IPS-18a (cell line): ENCODE results near the gene GLRX2.

Source experiments
- H3K27ac ChIP-seq: one replicate; pipeline ENCODE4 v1.5.1; 2013; ENCODE audit warnings: low read length
- H3K27me3 ChIP-seq: one replicate; pipeline ENCODE4 v1.6.1; 2013; ENCODE audit warnings: mild to moderate bottlenecking, low read length; ENCODE audit not compliant: control insufficient read depth, insufficient read depth
- H3K36me3 ChIP-seq: one replicate; pipeline ENCODE4 v1.6.1; 2013; ENCODE audit warnings: low read depth, low read length; ENCODE audit not compliant: control insufficient read depth
- H3K4me1 ChIP-seq: one replicate; pipeline ENCODE4 v1.6.1; 2013; ENCODE audit warnings: low read depth, low read length; ENCODE audit not compliant: control insufficient read depth
- H3K4me3 ChIP-seq: one replicate; pipeline ENCODE4 v1.5.1; 2013; ENCODE audit warnings: low read length
- H3K9ac ChIP-seq: one replicate; pipeline ENCODE4 v1.6.1; 2013; ENCODE audit warnings: mild to moderate bottlenecking, low read length, moderate library complexity
- H3K9me3 ChIP-seq: one replicate; pipeline ENCODE4 v1.6.1; 2013; ENCODE audit warnings: low read depth, low read length; ENCODE audit not compliant: control insufficient read depth

GLRX2 gene

GRCh38 chr1:193110864-193111263 lies 5.7 kb upstream of the GLRX2 start:
- H3K27ac ChIP-seq = no peak overlapping the region
- H3K4me1 ChIP-seq = peaks cover 12% of the 10 kb centered on the region

DNA sequence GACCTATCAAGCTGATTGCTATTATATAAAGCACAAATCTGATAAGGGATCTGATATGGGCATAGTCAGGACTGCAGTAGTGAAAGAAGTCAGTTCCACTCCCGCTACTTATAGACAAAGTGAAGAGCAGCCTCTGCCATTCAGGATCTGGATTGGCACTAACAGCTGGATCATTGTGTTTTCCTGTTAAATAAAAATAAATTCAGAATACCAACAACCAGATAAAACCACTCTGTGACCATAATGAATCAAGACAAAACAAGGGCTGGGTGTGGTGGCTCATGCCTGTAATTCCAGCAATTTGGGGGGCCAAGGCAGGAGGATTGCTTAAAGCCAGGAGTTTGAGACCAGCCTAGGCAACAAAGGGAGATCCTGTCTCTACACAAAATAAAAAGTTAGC lies 5.0 kb upstream of the GLRX2 start:
- Histone ChIP-seq H3K27ac (no peak overlapping the region), H3K36me3 (no peaks in the 10 kb centered on the region), H3K9ac (no peak overlapping the region), H3K9me3 (no peaks in the 10 kb centered on the region), H3K4me3 (no peak overlapping the region), H3K4me1 (peaks cover 12% of the 10 kb centered on the region), H3K27me3 (no peaks in the 10 kb centered on the region)

More at GRCh38 chr1:193110864-193111263, 5.7 kb upstream of the GLRX2 start:
- H3K9ac ChIP-seq = no peak overlapping the region
- H3K36me3 ChIP-seq = no peaks in the 10 kb centered on the region
- H3K4me3 ChIP-seq = no peak overlapping the region
- H3K27me3 ChIP-seq = no peaks in the 10 kb centered on the region
- H3K9me3 ChIP-seq = no peaks in the 10 kb centered on the region

DNA sequence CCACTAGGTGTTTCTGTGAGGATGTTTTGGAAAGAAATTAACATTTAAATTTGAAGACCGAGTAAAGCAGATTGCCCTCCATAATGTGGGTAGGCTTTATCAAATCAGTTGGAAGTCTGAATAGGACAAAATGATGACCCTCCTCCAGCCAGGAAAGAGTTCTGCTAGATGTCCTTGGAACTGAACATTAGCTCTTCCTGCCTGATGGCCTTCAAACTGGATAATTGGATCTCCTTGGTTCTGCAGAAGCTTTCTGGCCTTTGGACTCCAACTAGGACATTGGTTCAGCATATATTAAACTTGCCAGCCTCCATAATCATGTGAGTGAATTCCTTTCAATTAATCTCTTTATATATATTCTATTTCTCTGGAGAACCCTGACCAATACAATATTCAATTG lies 4.4 kb upstream of the GLRX2 start:
- no peaks in the 10 kb centered on the region for H3K36me3 ChIP-seq
- no peaks in the 10 kb centered on the region for H3K9me3 ChIP-seq
- H3K9ac ChIP-seq = no peak overlapping the region
- H3K4me3 ChIP-seq = no peak overlapping the region
- H3K27ac ChIP-seq = no peak overlapping the region
- H3K27me3 ChIP-seq = no peaks in the 10 kb centered on the region
- peaks cover 12% of the 10 kb centered on the region for H3K4me1 ChIP-seq

DNA sequence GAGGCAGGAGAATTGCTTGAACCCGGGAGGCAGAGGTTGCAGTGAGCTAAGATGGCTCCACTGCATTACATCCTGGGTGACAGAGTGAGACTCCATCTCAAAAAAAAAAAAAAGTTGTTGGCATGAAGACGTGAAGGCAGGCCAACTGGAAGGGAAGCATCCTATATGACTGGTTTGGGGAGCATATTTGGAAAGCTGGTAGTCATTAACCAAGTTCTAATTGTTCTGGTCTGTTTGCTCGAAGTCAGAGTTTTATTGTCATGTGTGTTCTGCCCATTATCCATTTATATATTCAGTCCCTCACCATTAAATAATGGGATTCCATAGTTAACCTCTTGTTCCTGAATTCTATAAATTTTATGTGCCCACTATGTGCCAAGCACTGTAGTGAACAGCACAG lies 3.3 kb upstream of the GLRX2 start:
- Histone ChIP-seq H3K4me3 (no peak overlapping the region), H3K9ac (no peak overlapping the region), H3K36me3 (no peaks in the 10 kb centered on the region), H3K27me3 (peaks cover 11% of the 10 kb centered on the region), H3K4me1 (peaks cover 5% of the 10 kb centered on the region), H3K9me3 (no peaks in the 10 kb centered on the region), H3K27ac (no peak overlapping the region)

GRCh38 chr1:193105821-193106177 lies 585 bp upstream of the GLRX2 start:
- Histone ChIP-seq H3K27ac (peak overlapping the region; percentile 67), H3K9ac (peak overlapping the region; percentile 63), H3K36me3 (no peaks in the 10 kb centered on the region), H3K4me3 (peak overlapping the region; percentile 90), H3K4me1 (no peaks in the 10 kb centered on the region), H3K27me3 (peaks cover 16% of the 10 kb centered on the region), H3K9me3 (no peaks in the 10 kb centered on the region)

- Histone ChIP-seq H3K9ac (peak overlapping the region; percentile 63), H3K4me1 (no peaks in the 10 kb centered on the region), H3K4me3 (peak overlapping the region; percentile 90), H3K27ac (no peak overlapping the region), H3K9me3 (no peaks in the 10 kb centered on the region), H3K36me3 (no peaks in the 10 kb centered on the region), H3K27me3 (peaks cover 16% of the 10 kb centered on the region)
These were observed 710 bp downstream of the GLRX2 start for GRCh38 chr1:193104502-193104906.

DNA sequence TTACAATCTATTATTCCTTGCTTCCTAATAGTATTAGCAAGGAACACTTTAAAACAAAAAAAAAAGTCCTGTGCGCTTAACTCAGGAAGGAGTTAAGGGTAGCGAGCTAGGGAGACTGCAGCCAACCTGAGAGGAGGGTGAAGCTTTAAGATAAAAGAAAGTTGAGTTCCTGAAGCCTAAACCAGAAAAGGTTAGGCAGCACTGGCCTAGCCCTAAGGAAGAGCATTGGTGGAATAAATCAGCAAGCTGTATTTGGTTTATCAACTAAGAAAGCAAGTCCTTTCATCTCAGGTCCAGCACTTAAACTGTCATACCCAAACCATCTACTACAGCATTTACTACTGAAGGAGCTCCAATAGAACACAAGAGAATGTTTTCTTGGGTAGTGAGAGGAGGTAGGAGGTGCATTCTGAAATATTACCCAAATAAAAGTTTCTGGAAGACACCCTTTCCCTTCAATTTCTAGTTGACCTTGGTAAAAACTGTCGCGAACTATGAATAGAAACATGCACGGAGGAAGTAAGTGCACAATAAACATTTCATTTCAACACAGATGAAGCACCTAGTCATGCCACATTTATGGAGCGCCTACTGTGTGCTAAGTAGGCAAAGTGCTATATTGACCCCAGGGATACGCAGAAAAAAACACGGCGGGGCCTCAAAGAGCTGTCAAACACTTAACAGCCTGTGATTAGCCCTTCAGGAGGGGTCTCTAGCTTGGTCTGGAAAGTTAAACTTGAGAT lies 1.3 kb downstream of the GLRX2 start:
- no peak overlapping the region for H3K9ac ChIP-seq

DNA sequence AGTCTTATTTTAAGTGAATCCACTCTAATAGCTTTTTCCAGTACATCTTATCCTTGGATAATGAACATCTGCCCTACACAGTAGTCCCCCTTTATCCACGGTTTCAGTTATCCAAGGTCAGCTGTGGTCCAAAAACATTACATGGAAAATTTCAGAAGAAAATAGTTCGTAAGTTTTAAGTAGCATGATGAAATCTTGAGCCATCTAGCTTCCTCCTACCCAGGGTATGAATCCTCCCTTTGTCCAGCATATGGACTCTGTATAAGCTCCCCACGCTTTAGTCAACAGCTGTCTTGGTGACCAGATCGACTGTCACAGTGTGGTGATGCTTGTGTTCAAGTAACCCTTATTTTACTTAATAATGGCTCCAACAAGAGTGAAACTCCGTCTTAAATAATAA lies 2.6 kb downstream of the GLRX2 start:
- Histone ChIP-seq H3K4me3 (no peak overlapping the region), H3K9me3 (no peaks in the 10 kb centered on the region), H3K4me1 (no peaks in the 10 kb centered on the region), H3K36me3 (no peaks in the 10 kb centered on the region), H3K27me3 (peaks cover 16% of the 10 kb centered on the region), H3K9ac (no peak overlapping the region), H3K27ac (no peak overlapping the region)

More for the DNA sequence above, 1.3 kb downstream of the GLRX2 start:
- Histone ChIP-seq H3K9me3 (no peaks in the 10 kb centered on the region), H3K27ac (no peak overlapping the region), H3K27me3 (peaks cover 16% of the 10 kb centered on the region), H3K4me1 (no peaks in the 10 kb centered on the region), H3K4me3 (peak overlapping the region; percentile 90), H3K36me3 (no peaks in the 10 kb centered on the region)

DNA sequence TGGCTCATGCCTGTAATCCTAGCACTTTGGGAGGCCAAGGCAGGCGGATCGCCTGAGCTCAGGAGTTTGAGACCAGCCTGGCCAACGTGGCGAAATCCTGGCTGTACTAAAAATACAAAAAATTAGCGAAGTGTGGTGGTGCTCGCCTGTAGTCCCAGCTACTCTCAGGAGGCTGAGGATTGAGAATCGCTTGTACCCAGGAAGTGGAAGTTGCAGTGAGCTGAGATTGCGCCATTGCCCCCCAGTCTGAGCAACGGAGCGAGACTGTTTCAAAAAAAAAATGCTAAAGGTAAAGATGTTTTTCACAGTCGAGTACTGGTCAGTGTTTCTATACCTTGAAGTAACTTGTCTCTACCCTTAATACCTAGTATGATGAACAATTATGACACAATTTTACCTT lies 11.1 kb downstream of the GLRX2 start:
- peaks cover 13% of the 10 kb centered on the region for H3K36me3 ChIP-seq
- no peak overlapping the region for H3K4me3 ChIP-seq
- no peaks in the 10 kb centered on the region for H3K9me3 ChIP-seq
- no peaks in the 10 kb centered on the region for H3K4me1 ChIP-seq
- no peaks in the 10 kb centered on the region for H3K27me3 ChIP-seq
- no peak overlapping the region for H3K27ac ChIP-seq
- H3K9ac ChIP-seq = no peak overlapping the region

DNA sequence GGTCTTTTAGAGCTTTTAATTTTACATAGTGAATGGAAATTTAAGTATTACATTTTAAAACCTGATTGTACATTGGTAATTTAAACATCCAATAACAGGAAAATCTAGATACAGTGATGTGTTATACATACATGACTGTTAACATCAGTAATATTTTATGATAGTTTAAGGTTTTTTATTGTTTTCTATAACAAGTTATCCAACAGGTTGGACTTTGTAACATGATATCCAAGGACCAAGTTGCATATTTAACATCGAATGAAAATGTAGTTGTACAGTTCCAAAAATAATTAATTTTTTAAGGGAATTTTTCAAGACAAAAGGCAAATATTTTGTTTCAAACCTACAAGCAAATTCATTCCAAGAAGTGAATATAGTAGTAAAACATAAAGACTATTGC lies 14.3 kb downstream of the GLRX2 start:
- no peaks in the 10 kb centered on the region for H3K4me1 ChIP-seq
- no peaks in the 10 kb centered on the region for H3K27me3 ChIP-seq
- no peak overlapping the region for H3K9ac ChIP-seq
- H3K4me3 ChIP-seq = no peak overlapping the region
- H3K9me3 ChIP-seq = no peaks in the 10 kb centered on the region
- H3K27ac ChIP-seq = no peak overlapping the region
- peaks cover 5% of the 10 kb centered on the region for H3K36me3 ChIP-seq

GRCh38 chr1:193087893-193088292 lies 17.3 kb downstream of the GLRX2 start:
- Histone ChIP-seq H3K27ac (no peak overlapping the region), H3K9ac (no peak overlapping the region)

DNA sequence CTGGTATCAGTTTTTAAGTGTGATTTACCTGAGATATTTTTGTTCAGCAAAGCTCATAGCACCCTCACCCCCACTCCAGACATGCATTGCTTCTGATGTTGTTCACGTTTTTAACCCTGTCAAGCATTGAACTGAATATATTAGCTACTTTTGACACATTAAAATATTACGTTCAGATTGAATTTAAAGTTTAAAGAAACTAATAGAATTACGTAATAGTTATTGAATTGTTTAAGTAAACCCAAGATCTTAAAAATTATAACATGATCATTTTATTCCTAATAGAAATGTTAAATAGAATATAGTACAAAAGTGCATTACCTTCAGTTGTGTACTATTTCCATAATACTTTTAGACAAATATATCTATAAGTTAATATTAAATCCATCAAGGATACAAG lies 18.9 kb downstream of the GLRX2 start:
- Histone ChIP-seq H3K4me3 (no peak overlapping the region), H3K9ac (no peak overlapping the region), H3K36me3 (peaks cover 33% of the 10 kb centered on the region), H3K9me3 (no peaks in the 10 kb centered on the region), H3K27me3 (no peaks in the 10 kb centered on the region), H3K27ac (no peak overlapping the region), H3K4me1 (no peaks in the 10 kb centered on the region)

More at GRCh38 chr1:193087893-193088292, 17.3 kb downstream of the GLRX2 start:
- Histone ChIP-seq H3K9me3 (no peaks in the 10 kb centered on the region), H3K4me3 (no peak overlapping the region), H3K36me3 (peaks cover 29% of the 10 kb centered on the region), H3K27me3 (no peaks in the 10 kb centered on the region), H3K4me1 (no peaks in the 10 kb centered on the region)
